Glutamatergic neuron (in vitro differentiated cells): ENCODE results near the gene ERCC2. TPM values are rescaled to one million over a fixed set of nuclear protein-coding genes. Genes with fewer than 3 reads are reported as not detected.

ENCODE experiments used
- DNase-seq: peaks from one replicate; pipeline ENCODE4 v3.0.0; 2022
- H3K27ac Mint-ChIP-seq: one replicate; pipeline ENCODE4 v1.8.0; 2020; ENCODE audit warnings: mild to moderate bottlenecking, mixed read lengths, inconsistent platforms; ENCODE audit not compliant: unreplicated experiment
- H3K27me3 Mint-ChIP-seq: one replicate; pipeline ENCODE4 v1.8.0; 2020; ENCODE audit warnings: mild to moderate bottlenecking, moderate library complexity, mixed read lengths, inconsistent platforms; ENCODE audit not compliant: unreplicated experiment
- H3K36me3 Mint-ChIP-seq: one replicate; pipeline ENCODE4 v1.8.0; 2020; ENCODE audit warnings: mild to moderate bottlenecking, mixed read lengths, inconsistent platforms; ENCODE audit not compliant: unreplicated experiment
- H3K4me1 Mint-ChIP-seq: one replicate; pipeline ENCODE4 v1.8.0; 2020; ENCODE audit warnings: mild to moderate bottlenecking, low read depth, mixed read lengths, inconsistent platforms; ENCODE audit not compliant: unreplicated experiment
- H3K4me3 Mint-ChIP-seq: one replicate; pipeline ENCODE4 v1.8.0; 2020; ENCODE audit warnings: mild to moderate bottlenecking, mixed read lengths, inconsistent platforms; ENCODE audit not compliant: unreplicated experiment
- H3K9me3 Mint-ChIP-seq: one replicate; pipeline ENCODE4 v1.8.0; 2020; ENCODE audit warnings: mild to moderate bottlenecking, moderate library complexity, mixed read lengths, inconsistent platforms; ENCODE audit not compliant: unreplicated experiment
- CTCF ChIP-seq: fragments of 200-600 bp; sonication (generic); IDR thresholded peaks from one replicate; pipeline ENCODE4 v1.5.0; 2021; ENCODE audit not compliant: partially characterized antibody, unreplicated experiment
- total RNA-seq: library from RNA; stranded (reverse); fragmentation: NEBNext Ultra II Directional; extraction: Animal tissue kit (Norgen Biotek cat#: 25700); gene quantifications from one replicate; pipeline ENCODE4 v1.2.1, GENCODE V29; 2021; ENCODE audit not compliant: unreplicated experiment

Gene ERCC2
- total RNA-seq, 1 donor from 2014 or later: 52.9 TPM

GRCh38 chr19:45322744-45323281 is 47.6 kb downstream of the ERCC2 start, which contains the start of gene CKM:
Gene CKM, minus strand, starts transcription at chr19:45322875. Its CDS starts 3,162 bp downstream, at chr19:45319713.
- no peak for DNase-seq
- H3K9me3 Mint-ChIP-seq: peaks cover 1% of the 10 kb centered on the region
- H3K27me3 Mint-ChIP-seq: peaks cover 9% of the 10 kb centered on the region
- no peak for TF ChIP-seq CTCF
- H3K4me1 Mint-ChIP-seq: peaks cover 7% of the 10 kb centered on the region
- H3K27ac Mint-ChIP-seq: peak within 1 kb of the TSS; percentile 60
- H3K4me3 Mint-ChIP-seq: peak within 1 kb of the TSS; percentile 6
- no peaks in the 10 kb centered on the region for H3K36me3 Mint-ChIP-seq

- peak; percentile 50 for DNase-seq
- Mint-ChIP-seq H3K4me3 (peak overlapping the region; percentile 6), H3K9me3 (peaks cover 4% of the 10 kb centered on the region), H3K27me3 (peaks cover 11% of the 10 kb centered on the region), H3K36me3 (no peaks in the 10 kb centered on the region), H3K4me1 (peaks cover 7% of the 10 kb centered on the region), H3K27ac (peak overlapping the region; percentile 60)
- no peak for TF ChIP-seq CTCF
Observed at GRCh38 chr19:45322311-45322710, 48.1 kb downstream of the ERCC2 start.

GRCh38 chr19:45321848-45322247 is 48.5 kb downstream of the ERCC2 start:
- H3K27ac Mint-ChIP-seq: peak overlapping the region; percentile 60
- TF ChIP-seq CTCF: no peak

GRCh38 chr19:45320997-45321775 is 49.2 kb downstream of the ERCC2 start:
- Mint-ChIP-seq H3K9me3 (peaks cover 4% of the 10 kb centered on the region), H3K4me1 (peaks cover 5% of the 10 kb centered on the region), H3K36me3 (no peaks in the 10 kb centered on the region), H3K27ac (no peak overlapping the region), H3K27me3 (peaks cover 13% of the 10 kb centered on the region), H3K4me3 (no peak overlapping the region)
- no peak for TF ChIP-seq CTCF
- DNase-seq: no peak

More at GRCh38 chr19:45321848-45322247, 48.5 kb downstream of the ERCC2 start:
- Mint-ChIP-seq H3K9me3 (peaks cover 4% of the 10 kb centered on the region), H3K27me3 (peaks cover 12% of the 10 kb centered on the region), H3K4me1 (peaks cover 7% of the 10 kb centered on the region), H3K36me3 (no peaks in the 10 kb centered on the region), H3K4me3 (no peak overlapping the region)
- no peak for DNase-seq

GRCh38 chr19:45315304-45315703 is 55.1 kb downstream of the ERCC2 start:
- peaks cover 4% of the 10 kb centered on the region for H3K9me3 Mint-ChIP-seq
- peaks cover 19% of the 10 kb centered on the region for H3K27me3 Mint-ChIP-seq
- no peaks in the 10 kb centered on the region for H3K36me3 Mint-ChIP-seq
- no peak for DNase-seq
- H3K4me3 Mint-ChIP-seq: no peak overlapping the region
- peaks cover 2% of the 10 kb centered on the region for H3K4me1 Mint-ChIP-seq
- TF ChIP-seq CTCF: no peak
- no peak overlapping the region for H3K27ac Mint-ChIP-seq
